ENCODE results near the gene APPL2. TPM values are rescaled to one million over a fixed set of nuclear protein-coding genes. Genes with fewer than 3 reads are reported as not detected.

The APPL2 gene
- total RNA-seq, 1 donor from 2014 or later = 35.6 TPM

DNA sequence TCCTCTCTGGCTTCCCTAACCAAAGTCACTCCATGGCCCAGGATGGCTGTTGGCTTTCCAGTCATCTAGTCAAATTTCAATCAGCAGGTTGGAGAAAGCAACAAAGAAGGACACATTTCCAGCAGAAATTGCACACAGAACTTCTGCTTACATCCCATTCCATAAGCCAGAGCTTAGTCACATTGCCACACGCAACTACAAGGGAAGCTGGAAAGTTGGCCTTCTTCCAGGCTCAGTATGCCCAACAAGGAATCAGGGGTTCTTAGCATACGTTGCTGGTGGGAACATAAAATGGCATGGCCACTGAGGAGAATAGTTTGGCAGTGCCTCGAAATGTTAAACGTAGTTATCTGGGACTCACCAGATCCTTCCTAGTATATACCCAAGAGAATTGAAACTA is 9.3 kb upstream of the APPL2 start:
- H3K27me3 Mint-ChIP-seq (ENCODE audit: unreplicated experiment) = no peaks in the 10 kb centered on the region
- no peak overlapping the region for H3K27ac Mint-ChIP-seq (ENCODE audit: unreplicated experiment)
- H3K36me3 Mint-ChIP-seq (ENCODE audit: unreplicated experiment) = peaks cover 9% of the 10 kb centered on the region
- H3K4me1 Mint-ChIP-seq (ENCODE audit: low read depth, unreplicated experiment) = no peaks in the 10 kb centered on the region
- no peak for DNase-seq
- TF ChIP-seq, protein P1, sequence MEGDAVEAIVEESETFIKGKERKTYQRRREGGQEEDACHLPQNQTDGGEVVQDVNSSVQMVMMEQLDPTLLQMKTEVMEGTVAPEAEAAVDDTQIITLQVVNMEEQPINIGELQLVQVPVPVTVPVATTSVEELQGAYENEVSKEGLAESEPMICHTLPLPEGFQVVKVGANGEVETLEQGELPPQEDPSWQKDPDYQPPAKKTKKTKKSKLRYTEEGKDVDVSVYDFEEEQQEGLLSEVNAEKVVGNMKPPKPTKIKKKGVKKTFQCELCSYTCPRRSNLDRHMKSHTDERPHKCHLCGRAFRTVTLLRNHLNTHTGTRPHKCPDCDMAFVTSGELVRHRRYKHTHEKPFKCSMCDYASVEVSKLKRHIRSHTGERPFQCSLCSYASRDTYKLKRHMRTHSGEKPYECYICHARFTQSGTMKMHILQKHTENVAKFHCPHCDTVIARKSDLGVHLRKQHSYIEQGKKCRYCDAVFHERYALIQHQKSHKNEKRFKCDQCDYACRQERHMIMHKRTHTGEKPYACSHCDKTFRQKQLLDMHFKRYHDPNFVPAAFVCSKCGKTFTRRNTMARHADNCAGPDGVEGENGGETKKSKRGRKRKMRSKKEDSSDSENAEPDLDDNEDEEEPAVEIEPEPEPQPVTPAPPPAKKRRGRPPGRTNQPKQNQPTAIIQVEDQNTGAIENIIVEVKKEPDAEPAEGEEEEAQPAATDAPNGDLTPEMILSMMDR (IDR thresholded peaks at IDR 0.05; ENCODE audit: partially characterized antibody, unreplicated experiment) = no peak
- no peak overlapping the region for H3K4me3 Mint-ChIP-seq (ENCODE audit: unreplicated experiment)
- H3K9me3 Mint-ChIP-seq (ENCODE audit: unreplicated experiment) = no peaks in the 10 kb centered on the region

DNA sequence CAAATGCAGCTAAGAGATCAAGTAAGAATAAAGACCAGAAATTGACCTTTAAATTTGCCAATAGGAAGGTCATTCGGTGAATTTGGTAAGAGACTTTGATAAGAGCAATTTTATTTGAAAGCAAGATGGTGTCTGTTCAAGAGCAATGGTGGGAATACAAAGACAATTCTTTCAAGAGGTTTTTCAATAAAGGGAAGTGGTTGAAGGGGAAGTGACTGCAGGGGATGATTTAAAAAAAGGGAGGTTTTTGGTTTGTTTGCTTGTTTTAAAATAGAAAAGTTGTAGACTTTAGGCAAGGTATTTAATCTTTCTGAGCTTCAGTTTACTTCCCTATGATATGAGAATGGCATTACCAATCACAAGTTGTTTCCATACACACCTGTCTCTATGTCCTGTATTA is 4.3 kb upstream of the APPL2 start:
- TF ChIP-seq, protein P1 (IDR thresholded peaks at IDR 0.05; ENCODE audit: partially characterized antibody, unreplicated experiment) = no peak
- no peak overlapping the region for H3K4me3 Mint-ChIP-seq (ENCODE audit: unreplicated experiment)
- no peaks in the 10 kb centered on the region for H3K9me3 Mint-ChIP-seq (ENCODE audit: unreplicated experiment)
- no peaks in the 10 kb centered on the region for H3K4me1 Mint-ChIP-seq (ENCODE audit: low read depth, unreplicated experiment)
- H3K27ac Mint-ChIP-seq (ENCODE audit: unreplicated experiment) = no peak overlapping the region
- DNase-seq = no peak
- no peaks in the 10 kb centered on the region for H3K27me3 Mint-ChIP-seq (ENCODE audit: unreplicated experiment)
- H3K36me3 Mint-ChIP-seq (ENCODE audit: unreplicated experiment) = peaks cover 2% of the 10 kb centered on the region

DNA sequence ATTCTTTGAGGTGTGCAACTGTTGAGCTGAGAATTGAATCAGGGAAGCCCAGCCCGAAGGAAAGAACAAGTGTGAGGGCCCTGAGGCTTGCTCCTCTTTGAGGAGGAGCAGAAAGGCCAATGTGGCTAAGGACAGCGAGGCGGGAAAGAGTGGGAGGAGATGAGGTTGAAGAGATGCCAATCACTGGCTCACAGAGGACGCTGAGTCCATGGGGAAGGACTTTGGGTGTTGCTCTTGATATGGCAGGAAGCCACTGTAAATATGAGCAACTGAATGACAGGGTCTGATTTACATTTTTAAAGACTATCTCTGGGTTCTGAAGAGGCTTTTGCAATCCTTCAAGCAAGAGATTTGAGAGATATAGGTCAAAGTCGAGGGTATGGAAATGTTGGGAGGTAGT is 3.3 kb upstream of the APPL2 start:
- H3K27me3 Mint-ChIP-seq (ENCODE audit: unreplicated experiment) = peaks cover 3% of the 10 kb centered on the region
- no peak overlapping the region for H3K4me3 Mint-ChIP-seq (ENCODE audit: unreplicated experiment)
- DNase-seq = no peak
- H3K27ac Mint-ChIP-seq (ENCODE audit: unreplicated experiment) = no peak overlapping the region
- no peaks in the 10 kb centered on the region for H3K9me3 Mint-ChIP-seq (ENCODE audit: unreplicated experiment)
- TF ChIP-seq, protein P1 (IDR thresholded peaks at IDR 0.05; ENCODE audit: partially characterized antibody, unreplicated experiment) = no peak
- H3K4me1 Mint-ChIP-seq (ENCODE audit: low read depth, unreplicated experiment) = peaks cover 8% of the 10 kb centered on the region
- H3K36me3 Mint-ChIP-seq (ENCODE audit: unreplicated experiment) = no peaks in the 10 kb centered on the region

DNA sequence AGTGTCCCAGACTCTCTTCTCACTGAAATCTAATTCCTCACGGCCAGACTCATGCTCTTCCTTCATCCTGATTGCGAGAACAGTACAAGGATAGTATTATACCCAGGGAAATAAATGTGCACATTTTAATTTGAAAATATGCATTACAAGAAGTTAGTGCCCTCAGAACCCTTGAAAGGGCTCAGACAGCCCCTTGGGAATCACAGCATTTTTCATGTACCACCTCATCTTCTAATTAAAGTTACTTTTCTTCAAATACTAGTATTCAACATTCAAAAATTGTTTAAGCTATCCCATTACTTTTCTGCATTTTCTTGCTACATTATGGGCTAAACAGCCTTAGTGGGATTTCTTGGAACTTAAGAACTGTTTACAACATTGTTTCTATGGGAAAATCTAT is 1.7 kb upstream of the APPL2 start:
- Mint-ChIP-seq H3K4me3 (ENCODE audit: unreplicated experiment) (no peak overlapping the region), H3K27me3 (ENCODE audit: unreplicated experiment) (peaks cover 3% of the 10 kb centered on the region)
- no peak for DNase-seq

DNA sequence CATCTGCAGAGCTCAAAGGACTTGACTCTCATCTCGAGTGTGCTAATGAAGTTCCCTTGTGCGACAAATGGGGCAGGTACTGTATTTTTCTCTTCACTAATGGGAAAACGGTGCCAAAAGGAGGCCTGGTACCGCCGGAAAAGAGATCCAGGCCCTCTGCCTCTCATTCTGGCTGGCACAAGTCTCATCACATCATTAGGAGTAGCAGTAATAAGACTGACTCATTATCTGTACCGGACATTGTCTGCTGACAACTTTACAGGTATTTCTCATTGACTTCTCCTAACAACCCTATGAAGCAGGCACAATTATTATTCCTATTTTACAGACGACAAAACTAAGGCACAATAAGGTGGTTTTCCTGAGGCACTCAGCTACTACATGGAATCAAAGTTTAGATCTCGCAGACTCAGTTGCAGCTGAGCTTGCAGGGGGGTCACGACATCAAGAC is 668 bp downstream of the APPL2 start:
- TF ChIP-seq, protein P1 (IDR thresholded peaks at IDR 0.05; ENCODE audit: partially characterized antibody, unreplicated experiment) = no peak
- Mint-ChIP-seq H3K36me3 (ENCODE audit: unreplicated experiment) (no peaks in the 10 kb centered on the region), H3K4me1 (ENCODE audit: low read depth, unreplicated experiment) (peaks cover 17% of the 10 kb centered on the region), H3K9me3 (ENCODE audit: unreplicated experiment) (no peaks in the 10 kb centered on the region), H3K4me3 (ENCODE audit: unreplicated experiment) (peak overlapping the region; percentile 94), H3K27me3 (ENCODE audit: unreplicated experiment) (peaks cover 3% of the 10 kb centered on the region), H3K27ac (ENCODE audit: unreplicated experiment) (peak overlapping the region; percentile 89)
- DNase-seq = no peak

More for the DNA sequence above, 1.7 kb upstream of the APPL2 start:
- TF ChIP-seq, protein P1 (IDR thresholded peaks at IDR 0.05; ENCODE audit: partially characterized antibody, unreplicated experiment) = no peak
- H3K4me1 Mint-ChIP-seq (ENCODE audit: low read depth, unreplicated experiment) = peaks cover 17% of the 10 kb centered on the region
- no peaks in the 10 kb centered on the region for H3K9me3 Mint-ChIP-seq (ENCODE audit: unreplicated experiment)
- H3K36me3 Mint-ChIP-seq (ENCODE audit: unreplicated experiment) = no peaks in the 10 kb centered on the region
- H3K27ac Mint-ChIP-seq (ENCODE audit: unreplicated experiment) = no peak overlapping the region

Measured in glutamatergic neuron (in vitro differentiated cells).